Right lobe of liver (tissue), 6 donors: ENCODE measurements around the gene CABP2. TPM values are rescaled to one million over a fixed set of nuclear protein-coding genes. Genes with fewer than 3 reads are reported as not detected.
A peak's percentile ranks its signal among the peaks of the same experiment; 100 is the strongest.
"Not testable (repeated sequence)": the region's sequence is repeated elsewhere in the genome, so short reads cannot be mapped to it uniquely, and the experiment has no call there.

Source experiments
- ATAC-seq, 4 donors: fragments of 200-7000 bp; cut with Tn5 transposase; one replicate each; pipeline ENCODE4 v1.9.1; 2020; ENCODE audit warnings: mild to moderate bottlenecking in 4 of 4, moderate library complexity in 4 of 4
- DNase-seq, 3 donors: peaks; one replicate each; pipeline ENCODE4 v3.0.0-alpha.2; 2020
- H3K27ac ChIP-seq, 3 donors: fragments of 200-600 bp; one replicate each; pipeline ENCODE4 v1.8.0; 2022
- H3K27me3 ChIP-seq, 2 donors: fragments of 200-600 bp; one replicate each; pipeline ENCODE4 v1.8.0; 2022
- H3K36me3 ChIP-seq, 4 donors: fragments of 200-600 bp; sonication (generic) in 1 of 4; one replicate each; pipeline versions ENCODE4 v1.5.1 to v1.8.0; 2017 to 2022; ENCODE audit warnings: control low read depth in 1 of 4
- H3K4me1 ChIP-seq, 4 donors: fragments of 200-600 bp; sonication (generic) in 1 of 4; one replicate each; pipeline versions ENCODE4 v1.5.1 to v1.8.0; 2017 to 2022; ENCODE audit warnings: control low read depth in 1 of 4
- H3K4me3 ChIP-seq, 3 donors: fragments of 200-600 bp; one replicate each; pipeline ENCODE4 v1.8.0; 2022
- H3K9me3 ChIP-seq, 4 donors: fragments of 200-600 bp; sonication (generic) in 1 of 4; one replicate each; pipeline versions ENCODE4 v1.5.1 to v1.8.0; 2017 to 2022; ENCODE audit warnings: control low read depth in 1 of 4
- POLR2A ChIP-seq: fragments of 450-650 bp; IDR thresholded peaks from one replicate; pipeline ENCODE4 v1.6.1; 2017; ENCODE audit warnings: antibody characterized with exemption, mild to moderate bottlenecking
- WGBS: methylation state at CpG from one replicate; pipeline ENCODE4 v1.1.6; 2018; ENCODE audit warnings: low coverage, low lambda C conversion rate; ENCODE audit not compliant: insufficient coverage; ENCODE audit errors: missing lambda C conversion rate; 5-methylcytosine and 5-hydroxymethylcytosine counted together
- intact Hi-C, 2 donors: fragments of 100-400 bp; cut with DNase I; formaldehyde crosslinking; loops; one replicate each; pipeline versions ENCODE4 v1.11.2 to v1.14.1; 2022
- total RNA-seq, 6 experiments: library from RNA; depleted of rRNA in 2 of 6; stranded (reverse); fragments of >200 nt in 2 of 6; fragmentation: NEBNext Ultra II Directional in 3 of 6; extraction: Animal tissue kit (Norgen Biotek cat#: 25700) in 3 of 6; gene quantifications; one replicate each; pipeline versions ENCODE4 v1.1.0 to v1.2.4, GENCODE V29; 2016 to 2023
- TF ChIP-seq, protein P1 (sequence below), 4 donors: fragments of 200-600 bp in 3 of 4; fragments of 450-650 bp in 1 of 4; IDR thresholded peaks; one replicate each; pipeline versions ENCODE4 v1.5.1 to v1.8.0; 2016 to 2022; ENCODE audit warnings: antibody characterized with exemption in 4 of 4, mild to moderate bottlenecking in 2 of 4
- donor health status: DM: no; HTN: yes; CAD: no.
- donor health status: DM: no; HTN: no; CAD: no.
- donor health status: DM: no; HTN: no; CAD: no.
- donor health status: DM: no; HTN: yes; CAD: no.
- donor health status: DM: no; HTN: yes; CAD: no.

CABP2 gene
- total RNA-seq, 6 experiments from 2014 or later: not detected

DNA sequence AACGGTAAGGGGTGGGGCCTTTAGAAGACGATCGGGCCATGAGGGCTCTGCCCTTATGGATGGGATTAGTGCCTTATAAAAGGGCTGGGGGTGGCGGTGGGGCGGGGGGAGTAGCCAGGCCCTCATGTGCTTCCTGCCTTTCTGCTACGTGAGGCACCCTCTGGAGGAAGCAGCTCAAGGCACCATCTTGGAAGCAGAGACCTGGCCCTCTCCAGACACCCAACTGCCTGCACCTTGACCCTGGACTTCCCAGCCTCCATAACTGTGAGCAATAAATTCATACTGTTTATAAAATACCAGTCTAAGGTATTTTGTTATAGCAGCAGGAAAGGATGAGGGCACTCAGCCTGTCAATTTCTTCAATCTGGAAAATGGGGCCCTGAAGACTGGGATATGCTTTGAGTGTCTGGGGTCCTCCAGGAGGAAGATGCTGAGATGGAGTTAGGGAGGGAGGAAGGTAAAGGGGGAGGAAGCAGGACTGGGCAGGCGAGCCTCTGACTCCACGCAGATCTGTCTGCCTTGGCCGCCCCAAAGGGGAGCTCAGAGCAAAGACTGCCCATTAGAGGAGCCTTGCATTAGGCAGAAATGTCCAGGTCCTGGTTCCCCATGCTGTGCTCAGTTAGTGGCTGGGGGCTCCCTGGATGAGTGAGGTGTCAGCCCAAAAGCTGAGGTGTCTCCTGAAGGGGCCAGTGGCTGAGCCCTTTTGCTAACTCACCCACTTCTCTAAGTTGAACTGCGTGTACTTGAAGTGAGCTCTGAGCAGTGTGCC lies 5.3 kb downstream of the CABP2 start:
- WGBS: 83% methylated on average over 2 of the region's 10 CpGs
- DNase-seq (peak in 1 of 3 donors; percentile 43), ATAC-seq (no peak)
- Histone ChIP-seq H3K4me1 (no peaks in the 10 kb centered on the region), H3K4me3 (no peak overlapping the region), H3K27me3 (no peaks in the 10 kb centered on the region), H3K9me3 (no peaks in the 10 kb centered on the region), H3K36me3 (no peaks in the 10 kb centered on the region), H3K27ac (no peak overlapping the region)
- intact Hi-C loops: no loop called here
- TF ChIP-seq, protein P1, sequence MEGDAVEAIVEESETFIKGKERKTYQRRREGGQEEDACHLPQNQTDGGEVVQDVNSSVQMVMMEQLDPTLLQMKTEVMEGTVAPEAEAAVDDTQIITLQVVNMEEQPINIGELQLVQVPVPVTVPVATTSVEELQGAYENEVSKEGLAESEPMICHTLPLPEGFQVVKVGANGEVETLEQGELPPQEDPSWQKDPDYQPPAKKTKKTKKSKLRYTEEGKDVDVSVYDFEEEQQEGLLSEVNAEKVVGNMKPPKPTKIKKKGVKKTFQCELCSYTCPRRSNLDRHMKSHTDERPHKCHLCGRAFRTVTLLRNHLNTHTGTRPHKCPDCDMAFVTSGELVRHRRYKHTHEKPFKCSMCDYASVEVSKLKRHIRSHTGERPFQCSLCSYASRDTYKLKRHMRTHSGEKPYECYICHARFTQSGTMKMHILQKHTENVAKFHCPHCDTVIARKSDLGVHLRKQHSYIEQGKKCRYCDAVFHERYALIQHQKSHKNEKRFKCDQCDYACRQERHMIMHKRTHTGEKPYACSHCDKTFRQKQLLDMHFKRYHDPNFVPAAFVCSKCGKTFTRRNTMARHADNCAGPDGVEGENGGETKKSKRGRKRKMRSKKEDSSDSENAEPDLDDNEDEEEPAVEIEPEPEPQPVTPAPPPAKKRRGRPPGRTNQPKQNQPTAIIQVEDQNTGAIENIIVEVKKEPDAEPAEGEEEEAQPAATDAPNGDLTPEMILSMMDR (IDR thresholded peaks at IDR 0.05): no peak
- TF ChIP-seq POLR2A: no peak

DNA sequence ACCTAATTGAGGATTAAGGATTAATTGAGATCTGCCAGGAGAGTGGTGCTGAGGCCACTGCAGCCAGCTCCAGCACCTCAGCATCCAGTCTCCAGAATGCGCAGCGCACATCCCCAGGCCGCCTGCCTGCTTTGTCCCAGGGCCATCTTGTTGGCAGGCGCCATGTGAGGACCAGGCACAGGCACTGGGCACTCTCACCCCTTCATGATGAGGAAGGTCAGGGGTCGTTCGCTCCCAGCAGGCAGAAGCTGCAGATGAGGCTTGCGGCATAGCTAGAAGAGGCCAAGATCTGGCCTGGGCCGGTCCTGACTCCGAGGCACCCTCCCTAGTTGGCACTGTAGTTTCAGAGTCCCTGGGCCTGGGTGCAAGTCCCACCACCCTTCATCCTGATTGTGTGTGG lies 6.4 kb downstream of the CABP2 start:
- DNase-seq (peak in 1 of 3 donors; percentile 34), ATAC-seq (no peak)
- Histone ChIP-seq H3K4me1 (no peaks in the 10 kb centered on the region), H3K36me3 (no peaks in the 10 kb centered on the region), H3K9me3 (no peaks in the 10 kb centered on the region), H3K27ac (no peak overlapping the region), H3K4me3 (no peak overlapping the region), H3K27me3 (no peaks in the 10 kb centered on the region)
- no CpG with 5 or more reads among the region's 9 CpGs for WGBS
- TF ChIP-seq POLR2A: no peak
- TF ChIP-seq, protein P1 (IDR thresholded peaks at IDR 0.05): no peak
- intact Hi-C loops: no loop called here

DNA sequence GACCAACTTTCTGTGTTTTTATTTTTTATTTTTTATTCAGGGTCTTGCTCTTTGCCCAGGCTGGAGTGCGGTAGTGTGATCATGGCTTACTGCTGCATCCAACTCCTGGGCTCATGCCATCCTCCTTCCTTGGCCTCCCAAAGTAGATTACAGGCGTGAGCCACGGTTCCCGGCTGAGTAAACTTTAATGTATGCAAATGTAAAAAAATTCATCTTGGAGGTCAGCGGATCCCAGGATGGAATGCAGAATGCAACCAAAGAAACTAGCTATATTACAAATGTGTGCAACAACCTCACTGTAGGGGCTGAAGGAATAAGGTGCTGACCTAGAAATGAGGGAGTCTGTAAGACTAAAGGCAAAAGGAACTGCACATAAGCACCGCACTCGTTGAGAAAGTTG lies 9.1 kb downstream of the CABP2 start:
- no peaks in the 10 kb centered on the region for H3K27me3 ChIP-seq

DNA sequence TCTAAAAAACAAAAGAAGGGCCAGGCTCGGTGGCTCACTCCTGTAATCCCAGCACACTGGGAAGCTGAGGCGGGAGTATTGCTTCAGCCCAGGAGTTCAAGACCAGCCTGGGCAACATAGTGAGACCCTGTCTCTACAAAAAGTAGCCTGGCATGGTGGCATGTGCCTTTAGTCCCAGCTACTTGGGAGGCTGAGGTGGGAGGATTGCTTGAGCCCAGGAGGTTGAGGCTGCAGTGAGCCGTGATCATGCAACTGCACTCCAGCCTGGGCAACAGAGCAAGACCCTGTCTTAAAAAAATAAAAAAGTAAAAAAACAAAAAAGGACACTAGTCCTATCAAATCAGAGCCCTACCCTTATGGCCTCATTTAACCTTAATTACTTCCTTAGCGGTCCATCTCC lies 11.7 kb downstream of the CABP2 start:
- 80% methylated on average over 2 of the region's 4 CpGs for WGBS
- H3K36me3 ChIP-seq, H3K27me3 ChIP-seq, H3K9me3 ChIP-seq, H3K4me3 ChIP-seq, DNase-seq, H3K27ac ChIP-seq, intact Hi-C loops, ATAC-seq: not testable (repeated sequence)
- peaks cover 0 to 14% (median 3%) of the 10 kb centered on the region in 4 donors for H3K4me1 ChIP-seq

More for the DNA sequence above, 9.1 kb downstream of the CABP2 start:
- intact Hi-C loops: no loop called here
- no peak for TF ChIP-seq POLR2A
- TF ChIP-seq, protein P1 (IDR thresholded peaks at IDR 0.05): no peak
- 75% methylated on average over 7 of the region's 7 CpGs for WGBS
- no peak for ATAC-seq
- H3K4me3 ChIP-seq: no peak overlapping the region
- no peaks in the 10 kb centered on the region for H3K36me3 ChIP-seq
- no peaks in the 10 kb centered on the region for H3K4me1 ChIP-seq
- H3K27ac ChIP-seq: no peak overlapping the region
- no peak for DNase-seq
- H3K9me3 ChIP-seq: no peaks in the 10 kb centered on the region

DNA sequence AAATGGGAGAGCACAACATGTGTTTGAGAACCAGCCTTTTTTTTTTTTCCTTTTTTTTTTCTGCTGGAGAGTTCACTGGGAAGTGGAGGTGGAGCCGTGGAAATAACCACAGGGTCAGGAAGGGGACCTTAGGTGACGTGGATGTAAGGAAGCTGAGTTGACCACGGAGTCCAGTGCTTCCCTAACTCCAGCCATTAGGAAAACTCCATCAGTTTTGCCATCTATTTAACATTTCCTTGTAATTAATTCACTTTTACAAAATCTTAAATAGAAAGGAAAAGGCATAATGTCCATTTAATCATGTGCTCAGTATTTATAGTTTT lies 13.3 kb downstream of the CABP2 start:
- no peak overlapping the region for H3K4me3 ChIP-seq
- H3K4me1 ChIP-seq: peaks cover 0 to 25% (median 8%) of the 10 kb centered on the region in 4 donors
- H3K36me3 ChIP-seq: no peaks in the 10 kb centered on the region
- no peak for DNase-seq
- H3K9me3 ChIP-seq: no peaks in the 10 kb centered on the region
- H3K27ac ChIP-seq: no peak overlapping the region
- H3K27me3 ChIP-seq: no peaks in the 10 kb centered on the region
- intact Hi-C loops: no loop called here
- 55% methylated on average over 3 of the region's 3 CpGs for WGBS
- ATAC-seq: no peak
- TF ChIP-seq, protein P1 (IDR thresholded peaks at IDR 0.05): no peak
- no peak for TF ChIP-seq POLR2A
